Activated CD8-positive, alpha-beta memory T cell treated with anti-CD3 and anti-CD28 coated beads, Interleukin-2, amount 50 U/mL, for 24 hours (primary cell): ENCODE results near the gene PIM3.
"Not testable (repeated sequence)": the region's sequence is repeated elsewhere in the genome, so short reads cannot be mapped to it uniquely, and the experiment has no call there.

Source experiments
- DNase-seq: peaks from one replicate; pipeline ENCODE4 v3.0.0-alpha.2; 2020; ENCODE audit errors: extremely low read depth

The PIM3 gene

GRCh38 chr22:49943405-49943765 lies 17.2 kb upstream of the PIM3 start:
- no peak for DNase-seq

GRCh38 chr22:49943771-49944398 lies 16.7 kb upstream of the PIM3 start:
- no peak for DNase-seq

GRCh38 chr22:49944399-49944891 lies 16.1 kb upstream of the PIM3 start:
- no peak for DNase-seq

GRCh38 chr22:49945042-49945794 lies 15.4 kb upstream of the PIM3 start:
- not testable (repeated sequence) for DNase-seq

GRCh38 chr22:49946612-49947295 lies 13.8 kb upstream of the PIM3 start:
- DNase-seq, result no peak

- no peak for DNase-seq
Observed at GRCh38 chr22:49947296-49947622, 13.3 kb upstream of the PIM3 start.

GRCh38 chr22:49948116-49948957 lies 12.2 kb upstream of the PIM3 start:
- DNase-seq, result no peak

- DNase-seq, result no peak
Observed at GRCh38 chr22:49948958-49949913, 11.3 kb upstream of the PIM3 start.

- no peak for DNase-seq
Observed at GRCh38 chr22:49949914-49950292, 10.7 kb upstream of the PIM3 start.

GRCh38 chr22:49950396-49950994 lies 10.1 kb upstream of the PIM3 start:
- DNase-seq, result no peak

- DNase-seq, result no peak
Observed at GRCh38 chr22:49951000-49951677, 9.4 kb upstream of the PIM3 start.

- DNase-seq, result no peak
Observed at GRCh38 chr22:49951678-49951985, 8.9 kb upstream of the PIM3 start.

- no peak for DNase-seq
Observed at GRCh38 chr22:49951986-49952896, 8.3 kb upstream of the PIM3 start.

- DNase-seq, result no peak
Observed at GRCh38 chr22:49953027-49953679, 7.4 kb upstream of the PIM3 start.

GRCh38 chr22:49953680-49954344 lies 6.8 kb upstream of the PIM3 start:
- no peak for DNase-seq

GRCh38 chr22:49954354-49954753 lies 6.2 kb upstream of the PIM3 start:
- DNase-seq, result no peak

- DNase-seq, result no peak
Observed at GRCh38 chr22:49954991-49955580, 5.5 kb upstream of the PIM3 start.
